NCI-H1105 (cell line): ENCODE data around the gene OSGEPL1.
"Not testable (repeated sequence)": the region's sequence is repeated elsewhere in the genome, so short reads cannot be mapped to it uniquely, and the experiment has no call there.

Source experiments
- DNase-seq: peaks from one replicate; lab custom pipeline; 2025; lab: John Stamatoyannopoulos, UW

The OSGEPL1 gene

GRCh38 chr2:189729430-189729829 lies 33.2 kb downstream of the OSGEPL1 start:
- DNase-seq: no peak

DNA sequence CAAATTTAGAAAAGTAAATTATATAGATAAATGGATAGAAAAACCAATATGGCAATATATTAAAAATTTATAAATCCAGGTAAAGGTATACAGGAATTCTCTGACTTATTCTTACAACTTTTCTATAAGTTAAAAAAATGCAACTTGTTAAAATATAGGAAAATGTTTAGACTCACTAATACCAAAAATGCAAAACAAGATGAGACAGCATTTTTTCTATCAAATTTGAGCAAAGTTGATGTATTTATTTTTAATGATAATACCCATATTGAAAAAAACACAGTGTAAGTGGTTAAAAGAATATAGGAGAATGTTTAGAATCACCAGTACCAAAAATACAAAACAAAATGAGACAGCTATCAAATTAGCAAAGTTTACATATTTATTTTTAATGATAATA lies 35.7 kb downstream of the OSGEPL1 start:
- DNase-seq: no peak

- DNase-seq: no peak
Observed at GRCh38 chr2:189726271-189726670, 36.3 kb downstream of the OSGEPL1 start.

- no peak for DNase-seq
Observed at GRCh38 chr2:189723192-189723591, 39.4 kb downstream of the OSGEPL1 start.

GRCh38 chr2:189719571-189719970 lies 43.0 kb downstream of the OSGEPL1 start:
- no peak for DNase-seq

GRCh38 chr2:189717593-189717992 lies 45.0 kb downstream of the OSGEPL1 start:
- not testable (repeated sequence) for DNase-seq

DNA sequence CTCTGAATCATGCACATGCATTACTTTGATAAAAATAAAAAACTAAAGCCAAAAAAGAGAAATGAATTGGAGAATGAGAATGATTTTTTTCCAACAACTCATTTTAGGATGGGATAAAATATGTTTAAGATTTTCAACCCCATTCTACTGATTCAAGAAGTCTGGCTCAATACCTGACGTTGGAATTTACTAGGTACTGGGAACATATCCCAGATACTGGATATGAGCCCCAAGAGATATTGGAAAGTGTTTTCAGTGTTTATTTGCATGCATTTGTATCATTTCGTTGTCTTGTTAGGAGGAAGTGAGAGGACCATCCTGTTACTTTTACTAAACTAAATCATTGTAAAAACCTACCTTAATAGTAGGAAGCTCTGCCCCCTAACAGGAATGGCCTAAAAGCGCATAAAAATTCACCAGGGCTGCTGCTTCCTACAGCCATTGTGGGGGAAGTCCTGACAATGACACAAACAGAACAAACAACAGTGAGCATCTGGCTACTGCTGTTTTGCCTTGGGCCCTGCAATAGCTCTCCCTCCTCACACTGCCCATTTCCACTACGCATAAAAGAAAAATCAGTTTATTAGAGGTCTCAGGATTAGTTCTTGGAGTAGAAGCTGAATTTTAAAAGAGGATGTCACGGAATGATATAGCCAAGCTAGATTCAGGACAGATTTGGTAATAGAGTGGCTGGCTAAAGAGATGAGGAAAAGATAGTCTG lies 52.9 kb downstream of the OSGEPL1 start:
- no peak for DNase-seq

- DNase-seq: no peak
Observed at GRCh38 chr2:189702071-189702470, 60.5 kb downstream of the OSGEPL1 start.

DNA sequence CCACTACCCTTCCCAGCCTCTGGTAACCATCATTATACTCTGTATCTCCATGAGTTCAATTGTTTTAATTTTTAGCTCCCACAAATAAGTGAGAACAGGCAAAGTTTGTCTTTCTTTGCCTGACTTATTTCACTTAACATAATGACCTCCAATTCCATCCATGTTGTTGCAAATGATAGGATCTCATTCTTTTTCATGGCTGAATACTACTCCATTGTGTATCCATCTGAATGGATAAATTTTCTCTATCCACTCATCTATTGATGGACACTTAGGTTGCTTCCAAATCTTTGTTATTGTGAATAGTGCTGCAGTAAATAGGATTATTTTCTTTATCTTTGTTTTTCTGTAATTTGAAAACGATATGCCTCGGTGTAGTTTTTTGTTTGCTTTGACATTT lies 61.9 kb downstream of the OSGEPL1 start:
- DNase-seq: no peak

- peak; percentile 4 for DNase-seq
Observed at GRCh38 chr2:189698020-189698887, 64.3 kb downstream of the OSGEPL1 start.
